ENCODE measurements around the gene BIRC7.

BIRC7 gene

DNA sequence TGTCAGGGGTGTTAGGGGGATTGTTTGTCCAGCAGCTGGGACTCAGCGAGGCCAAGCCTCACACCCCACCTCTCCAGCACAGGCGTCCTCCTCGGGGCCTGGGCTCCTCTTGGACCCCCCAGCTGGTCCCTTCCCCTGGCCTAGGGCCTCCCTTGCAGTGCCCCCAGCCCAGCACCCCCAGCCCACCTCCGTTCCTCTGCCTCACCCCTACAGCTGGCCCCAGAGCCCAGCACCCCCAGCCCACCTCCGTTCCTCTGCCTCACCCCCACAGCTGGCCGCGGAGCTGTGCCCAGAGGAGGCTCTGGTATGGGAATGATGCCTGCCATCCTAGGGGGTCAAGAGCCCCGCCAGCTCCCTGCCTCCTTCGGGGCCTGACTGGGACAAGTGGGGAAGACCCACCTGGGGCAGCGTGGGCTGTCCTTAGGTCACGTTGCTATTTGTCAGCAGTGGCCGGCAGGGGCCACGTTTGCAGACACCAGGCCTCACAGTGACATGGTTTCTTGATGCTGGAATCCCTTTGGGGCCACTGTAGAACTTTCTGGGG, 49.3 kb downstream of the BIRC7 start:
- TF ChIP-seq, protein P1, sequence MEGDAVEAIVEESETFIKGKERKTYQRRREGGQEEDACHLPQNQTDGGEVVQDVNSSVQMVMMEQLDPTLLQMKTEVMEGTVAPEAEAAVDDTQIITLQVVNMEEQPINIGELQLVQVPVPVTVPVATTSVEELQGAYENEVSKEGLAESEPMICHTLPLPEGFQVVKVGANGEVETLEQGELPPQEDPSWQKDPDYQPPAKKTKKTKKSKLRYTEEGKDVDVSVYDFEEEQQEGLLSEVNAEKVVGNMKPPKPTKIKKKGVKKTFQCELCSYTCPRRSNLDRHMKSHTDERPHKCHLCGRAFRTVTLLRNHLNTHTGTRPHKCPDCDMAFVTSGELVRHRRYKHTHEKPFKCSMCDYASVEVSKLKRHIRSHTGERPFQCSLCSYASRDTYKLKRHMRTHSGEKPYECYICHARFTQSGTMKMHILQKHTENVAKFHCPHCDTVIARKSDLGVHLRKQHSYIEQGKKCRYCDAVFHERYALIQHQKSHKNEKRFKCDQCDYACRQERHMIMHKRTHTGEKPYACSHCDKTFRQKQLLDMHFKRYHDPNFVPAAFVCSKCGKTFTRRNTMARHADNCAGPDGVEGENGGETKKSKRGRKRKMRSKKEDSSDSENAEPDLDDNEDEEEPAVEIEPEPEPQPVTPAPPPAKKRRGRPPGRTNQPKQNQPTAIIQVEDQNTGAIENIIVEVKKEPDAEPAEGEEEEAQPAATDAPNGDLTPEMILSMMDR (IDR thresholded peaks at IDR 0.05) = no peak

DNA sequence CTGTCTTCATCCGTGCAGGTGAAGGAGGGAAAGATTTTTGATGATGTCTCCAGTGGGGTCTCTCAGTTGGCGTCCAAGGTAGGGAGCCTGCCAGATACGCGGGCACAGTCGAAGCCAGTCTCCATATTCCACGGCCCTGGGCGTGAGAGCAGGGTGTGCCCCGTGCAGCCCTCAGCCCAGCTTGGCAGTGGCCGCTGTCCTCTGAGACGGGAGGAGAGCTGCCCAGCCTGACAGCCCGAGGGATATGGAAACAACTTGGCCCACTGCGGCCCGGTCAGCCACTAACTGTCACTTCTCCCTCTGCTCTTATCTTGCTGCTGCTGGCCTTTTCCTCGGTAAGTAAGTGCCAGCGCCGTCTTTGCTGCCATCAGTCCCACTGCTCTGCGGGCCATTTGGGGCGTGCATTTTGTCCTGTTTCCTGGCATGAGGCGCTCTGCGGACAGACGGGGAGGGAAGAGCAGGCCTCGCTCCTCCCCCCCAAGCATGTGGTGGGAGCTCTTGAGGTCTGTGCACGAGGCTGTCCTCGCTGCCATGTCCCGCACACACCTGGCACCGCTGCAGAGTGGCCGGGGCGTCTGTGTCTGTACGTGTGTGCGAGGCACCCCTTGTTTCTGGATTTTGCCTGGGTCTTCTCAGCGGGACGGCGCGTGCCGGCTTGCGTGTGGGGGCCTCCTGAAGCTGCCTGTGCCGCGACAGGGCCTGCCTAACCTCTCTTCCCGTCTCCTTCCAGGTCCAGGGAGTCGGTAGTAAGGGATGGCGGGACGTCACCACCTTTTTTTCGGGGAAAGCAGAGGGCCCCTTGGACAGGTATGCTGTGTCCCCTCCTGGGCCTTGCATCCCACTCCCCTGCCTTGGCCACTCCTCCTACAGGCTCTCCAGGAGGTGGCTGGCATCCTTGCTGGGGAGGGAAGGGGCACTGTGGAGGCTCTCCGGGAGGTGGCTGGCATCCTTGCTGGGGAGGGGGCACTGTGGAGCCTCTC, 50.2 kb downstream of the BIRC7 start:
- TF ChIP-seq, protein P1 (IDR thresholded peaks at IDR 0.05) = no peak

DNA sequence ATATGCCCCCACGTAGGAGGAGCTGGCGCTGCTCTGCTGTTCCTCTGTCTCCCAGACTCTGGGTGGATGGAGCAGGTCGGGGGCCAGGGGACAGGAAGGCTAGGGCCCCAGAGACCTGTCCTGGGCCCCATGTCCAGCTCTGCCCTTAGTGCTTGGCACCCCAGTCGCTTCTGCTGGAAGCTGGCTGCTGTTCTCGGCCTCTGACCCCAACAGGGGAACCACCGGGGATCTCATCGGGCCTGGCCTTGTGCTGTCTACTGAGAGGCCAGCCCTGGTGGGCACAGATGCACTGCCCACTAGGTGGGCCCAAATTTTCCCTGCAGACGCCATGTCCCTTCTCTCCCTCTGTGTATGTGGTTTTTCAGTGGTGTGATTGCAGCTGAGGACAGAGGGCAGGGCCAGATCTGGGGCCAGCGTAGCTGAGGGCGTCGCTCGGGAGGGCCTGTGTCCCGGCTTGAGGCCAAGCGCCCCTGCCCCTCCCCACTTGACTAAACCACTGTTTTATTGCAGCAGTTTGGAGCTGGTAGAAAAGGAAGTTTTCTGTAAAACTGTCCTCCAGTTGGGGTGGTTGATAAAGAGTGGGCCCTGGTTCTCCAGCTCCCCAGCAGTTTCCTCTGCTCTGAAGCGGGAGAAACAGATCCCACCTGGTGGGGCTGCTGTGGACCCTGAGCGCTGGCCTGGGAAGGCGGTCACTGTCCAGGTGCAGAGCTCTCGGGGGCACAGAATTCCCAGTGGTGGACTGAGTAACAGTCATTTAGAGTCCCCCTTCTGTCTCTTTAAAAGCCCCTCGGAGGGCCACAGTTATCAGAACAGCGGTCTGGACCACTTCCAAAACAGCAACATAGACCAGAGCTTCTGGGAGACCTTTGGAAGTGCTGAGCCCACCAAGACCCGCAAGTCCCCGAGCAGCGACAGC, 51.3 kb downstream of the BIRC7 start:
- TF ChIP-seq, protein P1 (IDR thresholded peaks at IDR 0.05) = no peak

DNA sequence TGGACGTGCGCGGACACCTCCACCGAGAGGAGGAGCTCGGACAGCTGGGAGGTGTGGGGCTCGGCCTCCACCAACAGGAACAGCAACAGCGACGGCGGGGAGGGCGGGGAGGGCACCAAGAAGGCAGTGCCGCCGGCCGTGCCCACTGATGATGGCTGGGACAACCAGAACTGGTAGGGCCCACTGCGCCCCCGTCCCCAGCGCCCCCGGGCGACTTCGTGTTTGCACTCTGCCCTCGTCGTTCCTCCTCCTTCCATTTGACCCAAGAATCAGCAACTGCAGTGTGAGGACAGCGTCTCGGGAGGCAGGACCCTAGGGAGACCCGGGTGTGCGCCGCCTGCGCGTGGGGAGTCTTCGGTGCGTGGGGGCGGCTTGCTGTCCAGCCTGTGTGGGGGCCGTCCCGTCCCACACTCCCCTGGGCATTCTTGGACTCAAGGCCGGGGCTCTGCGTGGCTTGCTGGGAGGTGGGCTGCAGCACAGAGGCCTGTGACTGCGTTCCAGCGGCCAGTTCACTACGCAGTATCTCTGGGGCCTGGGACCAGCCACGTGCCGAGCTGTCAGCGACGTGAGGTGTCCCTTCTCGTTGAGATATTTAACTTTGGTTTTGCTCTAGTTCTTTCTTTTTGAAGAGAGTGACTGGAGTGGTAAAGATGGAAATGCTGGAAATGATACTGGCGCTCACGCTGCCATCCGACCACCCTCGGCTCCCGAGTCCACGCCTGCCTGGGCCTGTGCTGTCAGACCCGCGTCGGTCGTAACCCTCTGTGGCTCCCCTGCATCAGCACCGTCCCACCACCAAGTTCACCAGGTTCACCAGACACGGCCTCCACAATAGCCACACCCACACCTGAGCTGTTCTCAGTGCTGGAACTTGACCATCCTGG, 52.2 kb downstream of the BIRC7 start:
- TF ChIP-seq, protein P1 (IDR thresholded peaks at IDR 0.05) = no peak

DNA sequence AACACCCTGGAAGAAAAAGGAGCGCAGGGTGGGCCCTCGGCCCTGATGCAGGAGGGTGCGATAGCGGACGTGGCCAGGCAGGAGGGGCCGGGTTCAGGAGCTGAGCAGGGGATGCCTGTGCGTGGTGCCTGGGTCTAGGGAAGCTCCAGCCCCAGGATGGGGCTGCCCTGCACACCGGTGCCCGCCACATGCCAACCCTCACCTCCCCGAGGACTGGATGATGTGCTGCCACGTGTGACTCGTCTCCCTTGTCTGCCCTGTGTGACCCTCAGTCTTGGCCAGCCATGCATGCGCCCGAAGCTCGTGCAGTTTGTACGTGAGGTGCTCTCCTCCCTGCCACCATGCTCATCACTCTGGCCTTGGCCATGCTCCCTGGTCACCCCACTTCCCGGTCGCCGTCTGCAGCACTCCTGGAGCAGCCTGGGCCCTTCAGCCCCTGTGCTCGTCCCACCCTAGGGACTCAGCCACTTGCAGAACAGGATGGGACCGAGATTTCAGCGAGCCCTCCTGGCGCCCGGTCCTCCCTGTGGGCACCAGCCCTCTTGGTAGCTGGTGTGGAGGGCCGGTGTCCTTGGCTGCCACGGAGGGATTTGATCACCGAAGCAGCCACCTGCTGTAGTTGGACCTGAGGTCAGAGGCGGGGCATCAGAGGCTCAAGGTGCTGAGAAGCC, 53.0 kb downstream of the BIRC7 start:
- TF ChIP-seq, protein P1 (IDR thresholded peaks at IDR 0.05) = no peak

DNA sequence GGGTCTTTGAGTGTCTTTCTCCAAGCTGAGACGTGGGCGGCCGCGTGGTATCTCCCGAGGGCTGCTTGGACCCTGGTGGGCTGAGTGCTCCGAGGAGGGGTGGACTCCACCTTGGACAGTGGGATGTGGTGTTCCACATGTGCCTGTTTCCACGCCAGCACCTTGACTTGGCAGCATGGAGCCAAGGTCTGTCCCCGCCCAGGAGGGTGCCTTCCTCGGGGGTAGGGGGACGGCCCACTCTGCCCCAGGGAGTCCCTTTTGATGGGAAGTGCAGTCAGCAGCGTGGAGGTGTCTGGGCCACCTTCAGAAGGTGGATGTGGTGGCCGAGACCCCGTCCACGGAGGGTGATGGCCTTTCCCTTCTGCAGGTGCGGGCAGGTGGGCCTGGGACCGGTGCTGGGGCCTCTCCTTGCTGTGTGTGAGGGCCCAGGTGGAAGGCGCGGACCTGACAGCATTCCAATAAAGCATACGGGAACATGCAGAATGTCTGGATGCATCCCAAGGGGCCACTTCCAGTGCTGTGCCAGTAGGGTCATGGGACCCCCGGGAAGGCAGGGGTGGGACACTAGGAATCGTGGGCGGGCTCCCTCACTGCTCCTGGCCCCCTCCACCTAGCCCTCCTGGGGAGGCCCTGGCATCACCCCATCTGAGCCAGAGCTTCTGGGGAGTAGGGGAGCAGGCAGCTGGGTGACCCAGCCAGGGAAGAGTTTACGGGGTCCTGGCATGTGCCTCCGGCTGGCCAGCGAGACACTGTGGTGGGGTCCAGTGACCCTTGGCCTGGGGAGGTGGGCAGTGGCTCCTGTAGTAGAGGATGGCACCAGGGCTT, 53.8 kb downstream of the BIRC7 start:
- TF ChIP-seq, protein P1 (IDR thresholded peaks at IDR 0.05) = no peak
